Naive B cell (primary cell): ENCODE data around the gene ZNF524. TPM values are rescaled to one million over a fixed set of nuclear protein-coding genes. Genes with fewer than 3 reads are reported as not detected.

Source experiments
- ATAC-seq, 2 donors: fragments of 150-1000 bp; cut with Tn5 transposase; 2 replicates each; pipeline ENCODE4 v1.10.0; 2021; ENCODE audit warnings: low read depth in 2 of 2, mild to moderate bottlenecking in 2 of 2, moderate library complexity in 2 of 2
- DNase-seq: peaks from one replicate; pipeline ENCODE4 v3.0.0; 2022
- H3K27ac Mint-ChIP-seq, 6 donors: one replicate each; pipeline ENCODE4 v1.8.0; 2020 to 2022; ENCODE audit warnings: mild to moderate bottlenecking in 6 of 6, mixed read lengths in 6 of 6, moderate library complexity in 5 of 6, inconsistent platforms in 2 of 6
- H3K27me3 Mint-ChIP-seq, 3 donors: one replicate each; pipeline ENCODE4 v1.8.0; 2021 to 2022; ENCODE audit warnings: mixed read lengths in 3 of 3, mild to moderate bottlenecking in 1 of 3
- H3K36me3 Mint-ChIP-seq, 2 donors: one replicate each; pipeline ENCODE4 v1.8.0; 2020 to 2022; ENCODE audit warnings: mixed read lengths in 2 of 2, inconsistent platforms in 1 of 2, mild to moderate bottlenecking in 1 of 2
- H3K4me1 Mint-ChIP-seq, 3 donors: one replicate each; pipeline ENCODE4 v1.8.0; 2020 to 2022; ENCODE audit warnings: mixed read lengths in 3 of 3, inconsistent platforms in 1 of 3, mild to moderate bottlenecking in 1 of 3, moderate library complexity in 1 of 3
- H3K4me3 Mint-ChIP-seq, 8 donors: one replicate each; pipeline ENCODE4 v1.8.0; 2020 to 2022; ENCODE audit warnings: mild to moderate bottlenecking in 8 of 8, mixed read lengths in 8 of 8, moderate library complexity in 8 of 8, inconsistent platforms in 2 of 8
- H3K9me3 Mint-ChIP-seq, 7 donors: one replicate each; pipeline ENCODE4 v1.8.0; 2020 to 2022; ENCODE audit warnings: mixed read lengths in 7 of 7, mild to moderate bottlenecking in 5 of 7, inconsistent platforms in 2 of 7, moderate library complexity in 1 of 7
- polyA plus RNA-seq, 6 donors: library from polyadenylated mRNA; unstranded; fragments of 300-500 nt; fragmentation: Illumina TruSeq; gene quantifications; one replicate each; pipeline ENCODE4 v1.2.3, GENCODE V29; 2021; ENCODE audit warnings: low read depth in 6 of 6

The ZNF524 gene
- polyA plus RNA-seq, 6 donors from 2014 or later = 25.1 to 42.1 (median 37.1) TPM

DNA sequence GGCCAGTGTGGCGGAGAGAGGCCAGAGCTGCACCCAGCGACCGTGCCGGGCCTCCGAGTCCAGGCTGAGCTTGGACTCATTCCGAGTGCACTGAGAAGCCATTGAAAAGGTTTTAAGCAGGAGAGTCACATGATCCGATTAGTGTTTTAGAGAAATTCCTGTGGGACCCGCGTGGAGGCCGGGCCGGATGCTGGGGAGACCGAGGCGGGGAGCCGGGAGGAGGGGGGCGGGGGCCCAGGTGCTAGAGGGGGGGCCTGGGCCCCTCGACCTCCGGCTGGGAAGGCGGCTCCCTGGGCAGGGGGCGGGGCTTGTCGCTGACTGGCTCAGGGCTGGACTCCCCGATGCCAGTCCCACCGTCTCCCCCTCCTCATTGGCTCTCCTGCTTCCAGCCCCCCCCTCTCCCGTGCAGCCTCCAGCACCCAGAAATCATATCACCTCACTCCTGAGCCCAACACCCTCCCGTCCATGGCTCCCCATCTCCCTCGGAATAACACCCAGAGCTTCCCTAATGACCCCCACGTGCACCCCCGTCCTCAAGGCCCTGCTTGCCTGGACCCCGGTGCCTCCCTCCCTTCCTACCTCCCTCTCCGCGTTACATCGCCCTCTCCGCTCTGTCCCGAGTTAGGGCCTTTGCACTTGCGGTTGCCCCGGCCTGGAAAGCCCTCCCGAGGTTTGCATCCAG, 14.3 kb upstream of the ZNF524 start:
- Mint-ChIP-seq H3K9me3 (no peaks in the 10 kb centered on the region), H3K27me3 (no peaks in the 10 kb centered on the region), H3K4me3 (peak overlapping the region; percentile 61 to 94 (median 90)), H3K4me1 (peaks cover 35 to 40% (median 35%) of the 10 kb centered on the region in 3 donors), H3K36me3 (no peaks in the 10 kb centered on the region), H3K27ac (peak overlapping the region in 4 of 6 donors; percentile 59 to 79 (median 64))
- ATAC-seq = peak; percentile 15 to 31
- DNase-seq = peak; percentile 44

DNA sequence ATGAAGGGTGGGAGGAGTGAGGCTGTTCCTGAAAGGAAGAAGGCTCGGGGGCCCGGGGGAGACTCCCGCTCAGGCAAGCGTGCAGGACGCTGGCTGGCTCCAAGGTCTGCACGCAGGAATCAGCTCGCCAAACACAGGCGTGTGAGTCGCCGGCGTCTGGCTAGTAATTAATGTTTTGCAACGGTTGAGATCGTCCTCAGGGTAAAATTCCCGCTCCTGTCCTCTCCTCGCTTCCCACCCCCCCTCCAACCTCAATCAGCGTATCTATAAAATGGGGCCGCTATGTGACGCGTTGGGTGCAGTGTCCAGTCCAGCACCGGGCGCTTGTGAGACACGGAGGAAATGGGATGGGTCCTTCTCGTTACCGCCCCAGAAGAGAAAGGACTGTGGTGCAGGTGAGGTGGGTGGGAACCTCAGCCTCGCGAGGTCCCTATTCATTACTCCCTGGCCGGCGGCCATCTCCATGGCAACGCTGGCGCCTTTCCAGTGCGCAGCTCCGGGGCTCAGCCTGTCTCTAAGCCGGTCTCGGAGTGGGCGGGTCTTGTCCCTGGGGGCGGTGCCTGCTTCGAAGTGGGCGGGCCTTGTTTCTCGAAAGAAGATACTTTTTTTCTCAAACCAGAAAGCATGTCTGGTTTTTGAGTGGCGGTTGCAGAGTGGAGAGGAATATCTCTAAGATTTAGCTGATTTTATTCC, 13.0 kb upstream of the ZNF524 start:
- Mint-ChIP-seq H3K9me3 (no peaks in the 10 kb centered on the region), H3K4me3 (peak overlapping the region; percentile 61 to 94 (median 90)), H3K36me3 (no peaks in the 10 kb centered on the region), H3K27me3 (no peaks in the 10 kb centered on the region), H3K4me1 (peaks cover 23 to 27% (median 24%) of the 10 kb centered on the region in 3 donors), H3K27ac (peak overlapping the region in 5 of 6 donors; percentile 47 to 87 (median 59))
- ATAC-seq (peak; percentile 99), DNase-seq (peak; percentile 88)

DNA sequence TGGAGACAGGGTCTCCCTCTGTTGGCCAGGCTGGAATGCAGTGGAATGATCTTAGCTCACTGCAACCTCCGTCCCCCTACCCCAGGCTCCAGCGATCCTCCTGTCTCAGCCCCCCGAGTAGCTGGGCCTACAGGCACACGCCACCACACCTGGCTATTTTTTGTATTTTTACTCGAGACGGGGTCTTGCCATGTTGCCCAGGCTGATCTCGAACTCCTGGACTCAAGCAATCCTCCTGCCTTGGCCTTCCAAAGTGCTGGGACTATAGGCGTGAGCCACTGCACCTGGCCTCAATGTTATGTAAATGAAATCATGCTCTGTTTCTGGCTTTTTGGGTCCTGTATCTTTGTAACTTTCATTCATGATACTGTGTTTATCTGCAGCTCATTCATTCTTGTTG, 11.3 kb upstream of the ZNF524 start:
- no peak for DNase-seq
- Mint-ChIP-seq H3K4me3 (peak overlapping the region in 3 of 8 donors; percentile 8 to 66 (median 33)), H3K27me3 (no peaks in the 10 kb centered on the region), H3K27ac (no peak overlapping the region), H3K9me3 (no peaks in the 10 kb centered on the region), H3K36me3 (no peaks in the 10 kb centered on the region), H3K4me1 (peaks cover 22 to 25% (median 24%) of the 10 kb centered on the region in 3 donors)
- no peak for ATAC-seq

DNA sequence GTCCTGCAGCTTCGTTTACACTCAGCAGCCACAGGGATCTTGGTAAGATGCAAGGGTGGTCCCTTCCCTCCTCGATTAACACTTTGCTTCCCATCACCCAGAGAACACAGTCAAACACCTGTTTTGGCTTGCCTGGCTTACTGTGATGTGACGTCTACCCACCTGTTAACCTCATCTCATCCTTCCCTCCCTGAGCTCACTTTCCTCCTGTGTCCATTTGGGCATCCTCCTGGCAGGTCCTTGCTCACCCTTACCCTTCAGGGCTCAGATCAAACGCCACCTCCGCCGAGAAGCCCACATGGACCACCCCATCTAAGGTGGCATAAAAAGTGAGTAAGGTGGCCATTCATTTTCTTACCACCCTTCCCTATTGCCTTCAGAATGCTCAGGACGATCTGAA, 10.0 kb upstream of the ZNF524 start:
- ATAC-seq = no peak
- H3K27ac Mint-ChIP-seq = no peak overlapping the region

DNA sequence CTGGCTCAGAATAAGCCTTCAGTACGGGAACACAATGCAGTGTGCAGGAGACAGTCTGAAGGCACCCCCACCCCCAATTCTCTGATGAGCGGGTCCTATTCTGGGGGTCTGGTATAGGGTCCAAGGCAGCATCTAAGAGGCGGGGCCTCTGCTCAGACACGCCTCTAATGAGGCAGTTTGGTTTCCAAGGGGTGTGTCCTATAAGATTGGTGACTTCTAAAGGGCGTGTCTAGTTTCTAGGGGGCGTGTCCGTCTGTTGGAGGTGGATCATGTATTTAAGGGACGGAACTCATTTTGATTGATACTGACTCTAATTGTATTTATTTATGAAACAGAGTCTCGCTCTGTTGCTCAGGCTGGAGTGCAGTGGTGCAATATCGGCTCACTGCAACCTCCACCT, 9.5 kb upstream of the ZNF524 start:
- peaks cover 19 to 25% (median 19%) of the 10 kb centered on the region in 3 donors for H3K4me1 Mint-ChIP-seq
- peaks cover 0 to 4% (median 0%) of the 10 kb centered on the region in 7 donors for H3K9me3 Mint-ChIP-seq
- no peak overlapping the region for H3K27ac Mint-ChIP-seq
- peaks cover 10 to 11% of the 10 kb centered on the region in 2 donors for H3K36me3 Mint-ChIP-seq
- ATAC-seq (no peak), DNase-seq (no peak)
- no peaks in the 10 kb centered on the region for H3K27me3 Mint-ChIP-seq
- H3K4me3 Mint-ChIP-seq = peak overlapping the region in 2 of 8 donors; percentile 55 to 80

More for the DNA sequence above, 10.0 kb upstream of the ZNF524 start:
- peaks cover 24% of the 10 kb centered on the region in 3 donors for H3K4me1 Mint-ChIP-seq
- H3K4me3 Mint-ChIP-seq = peak overlapping the region in 3 of 8 donors; percentile 2 to 33 (median 12)
- DNase-seq = no peak
- no peaks in the 10 kb centered on the region for H3K27me3 Mint-ChIP-seq
- peaks cover 5 to 6% of the 10 kb centered on the region in 2 donors for H3K36me3 Mint-ChIP-seq
- peaks cover 0 to 2% (median 0%) of the 10 kb centered on the region in 7 donors for H3K9me3 Mint-ChIP-seq

DNA sequence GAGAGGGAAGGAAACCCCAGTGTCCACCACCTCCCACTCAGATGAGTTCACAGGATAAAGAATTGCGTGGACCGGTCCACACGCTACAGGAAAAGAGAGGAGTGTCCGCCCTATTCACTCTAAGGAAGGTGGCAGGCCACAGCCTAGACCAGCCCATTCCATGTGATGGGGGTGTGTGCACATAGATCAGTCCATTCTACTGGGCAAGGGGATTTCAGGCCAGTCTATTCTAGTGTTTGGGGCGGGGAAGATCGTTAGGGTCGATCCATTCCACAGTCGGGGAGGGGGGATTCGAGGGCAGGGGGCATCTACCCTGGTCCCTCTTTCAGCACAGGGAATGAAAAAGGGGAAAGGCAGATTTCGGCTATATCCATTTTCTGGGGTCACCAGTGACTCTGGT, 8.5 kb upstream of the ZNF524 start:
- Mint-ChIP-seq H3K9me3 (peaks cover 0 to 7% (median 0%) of the 10 kb centered on the region in 7 donors), H3K36me3 (peaks cover 17 to 21% of the 10 kb centered on the region in 2 donors), H3K4me3 (no peak overlapping the region), H3K27me3 (no peaks in the 10 kb centered on the region), H3K27ac (no peak overlapping the region), H3K4me1 (peaks cover 9 to 17% (median 11%) of the 10 kb centered on the region in 3 donors)
- ATAC-seq (no peak), DNase-seq (no peak)

DNA sequence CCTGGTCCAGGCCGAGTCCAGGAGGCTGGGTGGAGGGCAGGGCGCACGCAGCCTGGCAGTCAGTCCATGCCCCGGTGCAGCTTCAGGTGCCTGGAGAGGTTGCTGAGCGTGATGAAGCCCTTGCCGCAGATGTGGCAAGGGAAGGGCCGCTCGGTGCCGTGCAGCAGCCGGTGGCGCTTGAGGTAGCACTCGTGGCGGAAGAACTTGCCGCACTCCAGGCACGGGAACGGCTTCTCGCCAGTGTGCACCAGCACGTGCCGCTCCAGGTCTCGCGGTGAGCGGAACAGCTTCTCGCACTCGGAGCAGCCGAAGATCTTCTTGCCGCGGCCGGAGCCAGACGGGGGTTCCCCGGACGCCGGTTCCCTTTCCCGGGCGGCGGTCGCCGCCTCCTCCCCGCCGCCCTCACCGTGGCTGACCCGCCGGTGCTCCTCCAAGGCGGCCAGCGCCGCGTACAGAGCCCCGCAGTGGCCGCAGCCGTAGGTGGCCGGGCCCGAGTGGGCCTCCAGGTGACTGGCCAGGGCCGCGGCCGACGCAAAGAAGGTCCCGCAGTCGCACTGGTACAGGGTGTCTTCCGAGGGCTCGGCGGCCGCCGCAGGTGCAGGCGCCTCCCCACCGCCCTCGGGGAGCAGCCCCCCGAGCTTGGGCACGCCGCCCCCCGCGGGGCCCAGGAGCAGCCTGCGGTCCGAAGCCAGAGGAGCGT, 7.5 kb upstream of the ZNF524 start:
- H3K27me3 Mint-ChIP-seq = no peaks in the 10 kb centered on the region
- DNase-seq (no peak), ATAC-seq (no peak)
- H3K27ac Mint-ChIP-seq = no peak overlapping the region
- H3K36me3 Mint-ChIP-seq = peaks cover 22 to 29% of the 10 kb centered on the region in 2 donors
- no peak overlapping the region for H3K4me3 Mint-ChIP-seq
- peaks cover 0 to 10% (median 3%) of the 10 kb centered on the region in 3 donors for H3K4me1 Mint-ChIP-seq
- H3K9me3 Mint-ChIP-seq = peaks cover 0 to 7% (median 0%) of the 10 kb centered on the region in 7 donors

DNA sequence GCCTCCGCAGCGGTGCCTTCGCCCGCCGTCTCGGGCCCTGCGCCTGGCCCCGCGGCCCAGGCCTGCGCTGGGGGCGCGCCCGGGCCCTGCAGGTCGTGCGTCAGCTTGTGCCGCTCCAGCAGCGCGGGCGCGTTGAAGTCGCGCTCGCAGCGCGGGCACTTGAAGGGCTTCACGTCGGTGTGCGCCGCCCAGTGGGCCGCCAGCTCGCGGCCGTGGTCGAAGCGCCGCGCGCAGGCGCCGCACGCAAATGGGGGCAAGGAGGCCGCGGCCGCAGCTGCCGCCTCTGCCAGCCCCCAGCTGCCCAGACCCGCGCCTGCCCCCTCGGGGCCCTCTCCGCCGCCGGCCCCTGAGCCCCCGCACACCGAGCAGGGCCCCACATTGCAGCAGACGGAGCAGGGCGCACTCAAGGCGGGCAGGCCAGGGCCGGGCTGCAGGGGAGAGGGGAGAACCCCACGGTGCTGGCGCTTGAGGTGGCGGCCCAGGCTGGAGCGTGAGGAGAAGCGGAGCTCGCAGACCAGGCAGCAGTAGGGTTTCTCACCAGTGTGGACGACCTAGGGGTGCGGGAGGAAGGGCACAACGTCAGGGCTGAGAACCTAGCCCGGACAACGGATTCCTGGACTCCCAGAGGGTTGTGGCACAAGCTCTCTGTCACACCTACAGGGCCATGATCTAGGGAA, 6.9 kb upstream of the ZNF524 start:
- ATAC-seq = no peak
- peaks cover 0 to 12% (median 3%) of the 10 kb centered on the region in 3 donors for H3K4me1 Mint-ChIP-seq
- H3K36me3 Mint-ChIP-seq = peaks cover 22 to 29% of the 10 kb centered on the region in 2 donors
- no peaks in the 10 kb centered on the region for H3K27me3 Mint-ChIP-seq
- H3K9me3 Mint-ChIP-seq = peaks cover 0 to 7% (median 0%) of the 10 kb centered on the region in 7 donors
- no peak overlapping the region for H3K4me3 Mint-ChIP-seq
- H3K27ac Mint-ChIP-seq = no peak overlapping the region
- no peak for DNase-seq

DNA sequence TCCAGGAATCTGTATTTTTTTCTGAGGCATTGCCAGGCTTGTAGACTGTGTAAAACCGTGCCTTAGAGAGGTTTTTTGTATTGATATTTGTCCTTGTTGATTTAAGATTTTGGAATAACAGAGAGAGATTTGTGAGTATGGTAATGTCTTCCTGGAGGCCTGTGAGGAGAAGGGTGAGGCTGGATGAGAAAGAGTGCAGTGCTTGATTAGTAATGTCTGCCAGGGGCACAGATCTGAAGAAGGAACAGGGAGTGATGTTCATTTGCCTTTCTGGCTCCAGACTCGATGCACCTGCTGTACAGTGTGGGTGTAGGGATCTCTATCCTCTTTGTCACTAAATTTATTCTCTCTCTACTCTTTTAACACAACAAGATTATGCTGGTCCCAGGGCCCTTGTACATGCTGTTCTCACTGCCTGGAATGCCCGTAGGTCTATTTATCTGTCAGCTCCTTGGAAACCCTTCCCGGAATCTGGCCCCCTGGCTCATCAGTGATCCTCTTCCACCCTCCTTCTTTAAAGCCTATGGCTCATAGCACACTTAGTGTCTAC, 5.0 kb upstream of the ZNF524 start:
- ATAC-seq = no peak
- Mint-ChIP-seq H3K27ac (peak overlapping the region in 3 of 6 donors; percentile 8 to 66 (median 44)), H3K4me3 (peak overlapping the region in 1 of 8 donors; percentile 3), H3K27me3 (no peaks in the 10 kb centered on the region), H3K36me3 (peaks cover 22 to 29% of the 10 kb centered on the region in 2 donors), H3K9me3 (peaks cover 0 to 11% (median 0%) of the 10 kb centered on the region in 7 donors), H3K4me1 (peaks cover 6 to 18% (median 8%) of the 10 kb centered on the region in 3 donors)
- no peak for DNase-seq

DNA sequence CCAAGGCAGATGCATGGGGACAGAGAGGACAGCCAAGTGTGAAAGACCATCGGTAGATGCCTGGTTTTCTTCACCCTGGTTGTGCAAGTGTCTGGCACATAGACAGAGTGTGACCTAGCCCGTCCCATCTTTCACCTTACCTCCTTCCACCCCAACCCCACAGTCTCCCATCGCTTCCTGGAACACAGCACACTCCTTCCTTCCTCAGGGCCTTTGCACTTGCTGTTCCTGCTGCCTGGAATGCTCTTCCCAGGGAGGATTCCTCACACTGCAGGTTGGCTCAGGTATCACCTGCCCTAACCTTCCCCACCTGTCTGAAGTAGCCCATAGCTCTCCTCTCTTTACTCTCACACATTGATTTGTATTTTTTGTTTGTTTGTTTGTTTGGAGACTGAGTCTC, 3.8 kb upstream of the ZNF524 start:
- ATAC-seq (no peak), DNase-seq (no peak)
- Mint-ChIP-seq H3K9me3 (peaks cover 0 to 11% (median 0%) of the 10 kb centered on the region in 7 donors), H3K27ac (peak overlapping the region in 1 of 6 donors; percentile 79), H3K4me1 (peaks cover 11 to 23% (median 14%) of the 10 kb centered on the region in 3 donors), H3K27me3 (no peaks in the 10 kb centered on the region), H3K4me3 (peak overlapping the region in 2 of 8 donors; percentile 3 to 29), H3K36me3 (peaks cover 22 to 29% of the 10 kb centered on the region in 2 donors)

DNA sequence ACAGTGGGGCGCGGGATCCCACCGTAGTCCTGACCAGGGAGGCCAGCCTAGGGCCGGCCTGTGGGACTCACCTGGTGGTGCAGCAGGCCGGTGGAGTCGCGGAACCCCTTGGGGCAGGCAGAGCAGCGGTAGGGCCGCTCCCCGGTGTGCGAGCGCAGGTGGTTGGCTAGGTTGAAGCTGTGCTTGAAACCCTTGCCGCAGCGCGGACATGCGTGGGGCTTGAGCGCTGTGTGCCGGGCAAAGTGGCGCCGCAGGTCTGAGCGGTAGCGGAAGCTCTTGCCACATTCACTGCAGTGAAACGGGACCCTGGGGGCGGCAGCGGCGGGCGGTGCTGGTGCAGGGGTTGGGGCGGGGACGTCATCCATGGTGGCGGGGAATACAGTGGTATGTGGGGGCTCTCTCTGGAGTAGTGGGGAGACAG, 2.6 kb upstream of the ZNF524 start:
- DNase-seq = no peak
- H3K4me3 Mint-ChIP-seq = peak overlapping the region in 1 of 8 donors; percentile 76
- no peak for ATAC-seq
- H3K4me1 Mint-ChIP-seq = peaks cover 11 to 27% (median 24%) of the 10 kb centered on the region in 3 donors
- H3K9me3 Mint-ChIP-seq = peaks cover 0 to 11% (median 0%) of the 10 kb centered on the region in 7 donors
- no peaks in the 10 kb centered on the region for H3K27me3 Mint-ChIP-seq
- H3K27ac Mint-ChIP-seq = peak overlapping the region in 3 of 6 donors; percentile 39 to 85 (median 50)
- peaks cover 22 to 29% of the 10 kb centered on the region in 2 donors for H3K36me3 Mint-ChIP-seq

DNA sequence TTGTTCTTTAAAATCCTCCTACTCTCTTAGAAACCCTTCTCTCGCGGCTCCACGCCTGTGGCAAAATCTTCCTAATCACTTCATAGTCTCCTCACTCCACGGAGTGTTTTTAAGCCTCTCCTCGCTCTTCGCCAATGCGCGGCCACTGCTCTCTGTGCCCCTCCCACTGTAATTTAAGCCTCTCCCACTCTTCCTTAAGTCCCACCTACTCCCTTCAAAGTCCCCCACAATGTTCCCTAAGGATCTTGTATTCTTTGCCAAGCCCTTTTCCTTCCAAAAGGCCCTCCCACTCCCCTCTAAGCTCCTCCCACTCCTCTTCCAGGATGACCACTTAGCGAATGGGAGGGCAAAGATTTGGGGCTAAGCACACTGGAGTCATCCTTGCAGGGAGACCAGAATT, 2.1 kb upstream of the ZNF524 start:
- no peak for ATAC-seq
- DNase-seq = no peak
- Mint-ChIP-seq H3K4me1 (peaks cover 11 to 28% (median 24%) of the 10 kb centered on the region in 3 donors), H3K4me3 (peak overlapping the region in 3 of 8 donors; percentile 16 to 99 (median 97)), H3K9me3 (peaks cover 0 to 11% (median 0%) of the 10 kb centered on the region in 7 donors), H3K36me3 (peaks cover 22 to 29% of the 10 kb centered on the region in 2 donors), H3K27me3 (no peaks in the 10 kb centered on the region), H3K27ac (peak overlapping the region in 1 of 6 donors; percentile 50)
